SW480 (cell line): ENCODE data around the gene FOXO1.
"Not testable (repeated sequence)": the region's sequence is repeated elsewhere in the genome, so short reads cannot be mapped to it uniquely, and the experiment has no call there.

Experiments
- DNase-seq: peaks from one replicate; pipeline ENCODE4 v3.0.0-alpha.2; 2016; ENCODE audit warnings: low spot score

FOXO1 gene

GRCh38 chr13:40666045-40666932, at the start of gene FOXO1:
Gene FOXO1 (minus strand): TSS chr13:40666641. CDS start chr13:40666212, 429 bp downstream.
- DNase-seq = peak; percentile 88

- not testable (repeated sequence) for DNase-seq
Observed at GRCh38 chr13:40714433-40714832, 48.0 kb upstream of the FOXO1 start.

GRCh38 chr13:40706439-40706838, 40.0 kb upstream of the FOXO1 start:
- no peak for DNase-seq

- DNase-seq = no peak
Observed at GRCh38 chr13:40697711-40698110, 31.3 kb upstream of the FOXO1 start.

GRCh38 chr13:40694426-40694825, 28.0 kb upstream of the FOXO1 start:
- DNase-seq = no peak

GRCh38 chr13:40692946-40693345, 26.5 kb upstream of the FOXO1 start:
- peak; percentile 28 for DNase-seq

GRCh38 chr13:40688781-40689180, 22.3 kb upstream of the FOXO1 start:
- no peak for DNase-seq

GRCh38 chr13:40682449-40683240, 16.2 kb upstream of the FOXO1 start:
- DNase-seq = peak; percentile 35

GRCh38 chr13:40681341-40682146, 15.1 kb upstream of the FOXO1 start:
- no peak for DNase-seq

- no peak for DNase-seq
Observed at GRCh38 chr13:40680659-40681323, 14.3 kb upstream of the FOXO1 start.

- DNase-seq = no peak
Observed at GRCh38 chr13:40679480-40679985, 13.1 kb upstream of the FOXO1 start.

GRCh38 chr13:40677064-40677463, 10.6 kb upstream of the FOXO1 start:
- no peak for DNase-seq

- no peak for DNase-seq
Observed at GRCh38 chr13:40676007-40676406, 9.6 kb upstream of the FOXO1 start.

- DNase-seq = no peak
Observed at GRCh38 chr13:40673414-40673813, 7.0 kb upstream of the FOXO1 start.

- no peak for DNase-seq
Observed at GRCh38 chr13:40672765-40673397, 6.4 kb upstream of the FOXO1 start.

GRCh38 chr13:40671956-40672764, 5.7 kb upstream of the FOXO1 start:
- peak; percentile 77 for DNase-seq

GRCh38 chr13:40670307-40670706, 3.9 kb upstream of the FOXO1 start:
- DNase-seq = no peak

- peak; percentile 40 for DNase-seq
Observed at GRCh38 chr13:40668335-40668734, 1.9 kb upstream of the FOXO1 start.

GRCh38 chr13:40667622-40667978, 1.2 kb upstream of the FOXO1 start:
- DNase-seq = no peak
